ENCODE measurements around the gene CCDC57.

CCDC57 gene

DNA sequence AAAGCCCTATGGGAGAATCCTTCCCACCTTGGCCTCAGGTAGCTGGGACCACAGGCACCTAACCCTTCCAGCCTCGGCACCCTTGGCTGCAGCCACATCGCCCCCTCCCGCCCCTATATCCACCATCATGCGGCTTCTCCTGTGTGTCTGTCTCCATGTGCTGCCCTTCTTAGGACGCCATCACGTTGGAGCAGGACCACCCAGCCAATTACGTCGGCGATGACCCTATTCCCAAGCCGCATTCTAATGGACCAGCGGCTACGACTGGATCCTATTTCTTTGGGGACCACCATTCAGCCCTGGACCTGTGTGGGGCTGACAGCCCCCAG, 3.3 kb upstream of the CCDC57 start:
- Histone ChIP-seq H3K9me2 (replicated peaks; ENCODE audit: insufficient read depth, low read length) (no peaks in the 10 kb centered on the region), H2AFZ (ENCODE audit: low read depth, low read length, severe bottlenecking) (no peak overlapping the region), H3K4me3 (ENCODE audit: insufficient read depth, low read length, poor library complexity, severe bottlenecking) (no peak overlapping the region), H3K79me2 (ENCODE audit: insufficient read depth, low read length) (no peaks in the 10 kb centered on the region), H3K9me3 (ENCODE audit: insufficient read depth, low read length) (no peaks in the 10 kb centered on the region), H3K9ac (ENCODE audit: low read length) (no peak overlapping the region), H3F3A (ENCODE audit: insufficient read depth) (0 out of 2 replicates have a peak, but pooled peaks cover 3% of the 10 kb centered on the region), H3K27ac (ENCODE audit: low read depth, low read length) (no peak overlapping the region), H3K36me3 (ENCODE audit: low read length) (no peaks in the 10 kb centered on the region), H3K27me3 (ENCODE audit: low read length) (no peaks in the 10 kb centered on the region), H4K20me1 (ENCODE audit: low read depth, low read length) (no peaks in the 10 kb centered on the region), H3K4me2 (ENCODE audit: low read depth, low read length, poor library complexity, severe bottlenecking) (no peak overlapping the region)
- TF ChIP-seq CTCF (IDR thresholded peaks at IDR 0.05; ENCODE audit: insufficient read depth, low read length, poor library complexity, severe bottlenecking) (no peak), EZH2phosphoT487 (conservative IDR thresholded peaks at IDR 0.05; ENCODE audit: low read length) (no peak)

DNA sequence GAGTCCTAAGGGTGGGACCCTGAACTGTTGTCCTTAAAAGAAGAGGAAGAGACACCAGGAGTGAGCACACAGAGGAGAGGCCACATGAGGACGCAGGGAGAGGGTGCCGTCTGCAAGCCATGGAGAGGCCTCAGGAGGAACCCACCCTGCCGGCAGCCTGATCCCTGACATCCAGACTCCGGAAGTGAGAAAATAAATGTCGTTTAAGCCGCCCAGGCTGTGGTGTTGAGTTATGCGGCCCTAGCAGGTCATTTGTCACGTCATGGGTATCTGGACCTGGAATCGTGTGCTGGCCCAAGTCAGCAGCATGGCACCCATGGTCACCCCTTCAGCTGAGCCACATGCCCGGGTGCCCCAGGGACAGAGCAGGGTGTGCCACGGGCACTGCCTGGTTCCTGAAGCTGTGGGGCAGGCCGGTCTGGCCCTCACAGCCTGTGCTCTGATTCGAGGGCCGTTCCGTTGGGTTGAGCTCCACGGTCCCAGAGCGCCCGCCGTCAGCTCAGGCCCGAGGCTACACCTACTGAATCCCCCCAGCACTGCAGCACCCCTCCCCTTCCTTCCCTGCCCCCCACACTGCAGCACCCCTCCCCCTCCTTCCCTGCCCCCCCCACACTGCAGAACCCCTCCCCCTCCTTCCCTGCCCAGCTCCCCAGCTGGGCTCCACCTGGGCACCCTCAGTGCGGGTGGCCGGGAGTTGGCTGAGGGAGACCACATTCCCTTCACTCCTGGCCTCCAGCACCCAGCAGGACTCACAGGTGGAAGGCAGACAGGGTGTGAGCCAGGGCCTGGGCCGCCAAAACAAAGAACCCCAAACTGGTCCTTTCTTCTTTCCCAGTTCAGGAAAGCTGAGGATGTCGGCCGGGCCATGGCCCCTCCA, 2.7 kb upstream of the CCDC57 start:
- no peaks in the 10 kb centered on the region for H4K20me1 ChIP-seq (ENCODE audit: low read depth, low read length)
- no peak overlapping the region for H3K9ac ChIP-seq (ENCODE audit: low read length)
- H3K27me3 ChIP-seq (ENCODE audit: low read length), result no peaks in the 10 kb centered on the region
- no peak overlapping the region for H3K27ac ChIP-seq (ENCODE audit: low read depth, low read length)
- no peaks in the 10 kb centered on the region for H3K36me3 ChIP-seq (ENCODE audit: low read length)
- no peak overlapping the region for H3K4me2 ChIP-seq (ENCODE audit: low read depth, low read length, poor library complexity, severe bottlenecking)
- H3F3A ChIP-seq (ENCODE audit: insufficient read depth), result 0 out of 2 replicates have a peak, but pooled peaks cover 3% of the 10 kb centered on the region
- H3K9me2 ChIP-seq (replicated peaks; ENCODE audit: insufficient read depth, low read length), result no peaks in the 10 kb centered on the region
- H3K9me3 ChIP-seq (ENCODE audit: insufficient read depth, low read length), result no peaks in the 10 kb centered on the region
- no peak overlapping the region for H2AFZ ChIP-seq (ENCODE audit: low read depth, low read length, severe bottlenecking)
- H3K79me2 ChIP-seq (ENCODE audit: insufficient read depth, low read length), result no peaks in the 10 kb centered on the region
- TF ChIP-seq CTCF (IDR thresholded peaks at IDR 0.05; ENCODE audit: insufficient read depth, low read length, poor library complexity, severe bottlenecking), result no peak
- TF ChIP-seq EZH2phosphoT487 (conservative IDR thresholded peaks at IDR 0.05; ENCODE audit: low read length), result no peak
- H3K4me3 ChIP-seq (ENCODE audit: insufficient read depth, low read length, poor library complexity, severe bottlenecking), result no peak overlapping the region

DNA sequence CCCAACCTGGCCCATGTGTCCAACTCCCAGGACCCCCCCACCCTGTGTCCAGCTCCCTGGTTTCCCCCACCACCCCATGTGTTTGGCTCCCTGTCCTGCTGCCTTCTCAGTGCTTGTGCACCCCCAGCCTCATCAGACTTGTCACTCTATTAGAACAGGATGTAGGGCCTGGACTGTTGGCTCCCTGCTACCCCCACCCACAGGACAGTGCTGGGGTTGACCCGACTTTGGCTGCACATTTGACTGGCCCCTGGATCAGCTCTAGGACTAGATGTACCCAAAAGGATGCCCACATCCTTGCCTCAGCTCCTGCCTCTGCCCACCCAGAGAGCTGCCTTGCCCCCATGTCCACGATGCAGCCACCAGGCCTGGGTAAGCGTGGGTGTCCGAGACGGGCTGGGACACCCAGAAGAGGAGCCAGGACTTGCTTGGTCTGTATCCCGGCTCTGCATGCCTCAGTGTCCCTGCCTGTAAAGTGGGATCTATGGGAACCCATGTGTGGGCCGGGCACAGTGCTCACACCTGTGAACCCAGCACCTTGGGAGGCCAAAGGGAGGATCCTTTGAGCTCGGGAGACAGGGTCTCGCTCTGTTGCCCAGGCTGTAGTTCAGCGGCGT, 1.5 kb upstream of the CCDC57 start:
- no peaks in the 10 kb centered on the region for H3K36me3 ChIP-seq (ENCODE audit: low read length)
- H4K20me1 ChIP-seq (ENCODE audit: low read depth, low read length), result no peaks in the 10 kb centered on the region
- H3K9ac ChIP-seq (ENCODE audit: low read length), result no peak overlapping the region
- no peaks in the 10 kb centered on the region for H3K9me2 ChIP-seq (replicated peaks; ENCODE audit: insufficient read depth, low read length)
- no peak overlapping the region for H3K4me3 ChIP-seq (ENCODE audit: insufficient read depth, low read length, poor library complexity, severe bottlenecking)
- 0 out of 2 replicates have a peak, but pooled peaks cover 3% of the 10 kb centered on the region for H3F3A ChIP-seq (ENCODE audit: insufficient read depth)
- H3K9me3 ChIP-seq (ENCODE audit: insufficient read depth, low read length), result no peaks in the 10 kb centered on the region
- H3K27ac ChIP-seq (ENCODE audit: low read depth, low read length), result no peak overlapping the region
- H3K4me2 ChIP-seq (ENCODE audit: low read depth, low read length, poor library complexity, severe bottlenecking), result no peak overlapping the region
- no peaks in the 10 kb centered on the region for H3K79me2 ChIP-seq (ENCODE audit: insufficient read depth, low read length)
- TF ChIP-seq CTCF (IDR thresholded peaks at IDR 0.05; ENCODE audit: insufficient read depth, low read length, poor library complexity, severe bottlenecking) (no peak), EZH2phosphoT487 (conservative IDR thresholded peaks at IDR 0.05; ENCODE audit: low read length) (no peak)
- H3K27me3 ChIP-seq (ENCODE audit: low read length), result no peaks in the 10 kb centered on the region
- H2AFZ ChIP-seq (ENCODE audit: low read depth, low read length, severe bottlenecking), result no peak overlapping the region

All from SU-DHL-6 (cell line).